ENCODE measurements around the gene UBAP1L.
A peak's percentile ranks its signal among the peaks of the same experiment; 100 is the strongest.

UBAP1L gene

DNA sequence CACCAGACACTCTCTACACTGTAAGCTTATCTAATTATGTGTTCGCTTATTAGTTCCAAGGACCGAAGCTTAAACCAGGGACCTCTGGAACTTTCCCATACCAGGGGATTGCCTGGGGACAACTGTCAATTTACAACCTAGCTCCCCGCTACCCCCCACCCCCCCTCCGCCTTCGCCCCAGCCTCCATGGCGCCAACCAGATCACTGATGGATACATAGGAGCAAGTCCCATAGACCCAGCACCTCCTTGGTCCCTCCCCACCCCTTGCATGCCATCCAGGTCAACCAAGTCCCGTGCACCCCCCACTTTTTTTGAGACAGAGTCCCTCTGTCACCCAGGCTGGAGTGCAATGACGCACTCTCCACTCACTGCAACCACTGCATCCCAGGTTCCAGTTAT is 19.5 kb upstream of the UBAP1L start:
- no peak overlapping the region; the same call in none of the 2 replicates for H3K4me3 ChIP-seq (ENCODE audit: control insufficient read depth, low read depth, low read length)
- TF ChIP-seq, protein P1, sequence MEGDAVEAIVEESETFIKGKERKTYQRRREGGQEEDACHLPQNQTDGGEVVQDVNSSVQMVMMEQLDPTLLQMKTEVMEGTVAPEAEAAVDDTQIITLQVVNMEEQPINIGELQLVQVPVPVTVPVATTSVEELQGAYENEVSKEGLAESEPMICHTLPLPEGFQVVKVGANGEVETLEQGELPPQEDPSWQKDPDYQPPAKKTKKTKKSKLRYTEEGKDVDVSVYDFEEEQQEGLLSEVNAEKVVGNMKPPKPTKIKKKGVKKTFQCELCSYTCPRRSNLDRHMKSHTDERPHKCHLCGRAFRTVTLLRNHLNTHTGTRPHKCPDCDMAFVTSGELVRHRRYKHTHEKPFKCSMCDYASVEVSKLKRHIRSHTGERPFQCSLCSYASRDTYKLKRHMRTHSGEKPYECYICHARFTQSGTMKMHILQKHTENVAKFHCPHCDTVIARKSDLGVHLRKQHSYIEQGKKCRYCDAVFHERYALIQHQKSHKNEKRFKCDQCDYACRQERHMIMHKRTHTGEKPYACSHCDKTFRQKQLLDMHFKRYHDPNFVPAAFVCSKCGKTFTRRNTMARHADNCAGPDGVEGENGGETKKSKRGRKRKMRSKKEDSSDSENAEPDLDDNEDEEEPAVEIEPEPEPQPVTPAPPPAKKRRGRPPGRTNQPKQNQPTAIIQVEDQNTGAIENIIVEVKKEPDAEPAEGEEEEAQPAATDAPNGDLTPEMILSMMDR (IDR thresholded peaks at IDR 0.05; ENCODE audit: control insufficient read depth, insufficient read depth, low read depth, low read length, missing control alignments): no peak
- no peak for DNase-seq (ENCODE audit: low read depth)

GRCh38 chr15:65133548-65134200 is 18.7 kb upstream of the UBAP1L start, which contains the start of gene PDCD7:
Gene PDCD7, minus strand, starts transcription at chr15:65133808. Its CDS starts 27 bp downstream, at chr15:65133781.
- H3K4me3 ChIP-seq (ENCODE audit: control insufficient read depth, low read depth, low read length): peak within 1 kb of the TSS; percentile 79
- DNase-seq (ENCODE audit: low read depth): peak; percentile 55
- TF ChIP-seq, protein P1 (IDR thresholded peaks at IDR 0.05; ENCODE audit: control insufficient read depth, insufficient read depth, low read depth, low read length, missing control alignments): no peak

DNA sequence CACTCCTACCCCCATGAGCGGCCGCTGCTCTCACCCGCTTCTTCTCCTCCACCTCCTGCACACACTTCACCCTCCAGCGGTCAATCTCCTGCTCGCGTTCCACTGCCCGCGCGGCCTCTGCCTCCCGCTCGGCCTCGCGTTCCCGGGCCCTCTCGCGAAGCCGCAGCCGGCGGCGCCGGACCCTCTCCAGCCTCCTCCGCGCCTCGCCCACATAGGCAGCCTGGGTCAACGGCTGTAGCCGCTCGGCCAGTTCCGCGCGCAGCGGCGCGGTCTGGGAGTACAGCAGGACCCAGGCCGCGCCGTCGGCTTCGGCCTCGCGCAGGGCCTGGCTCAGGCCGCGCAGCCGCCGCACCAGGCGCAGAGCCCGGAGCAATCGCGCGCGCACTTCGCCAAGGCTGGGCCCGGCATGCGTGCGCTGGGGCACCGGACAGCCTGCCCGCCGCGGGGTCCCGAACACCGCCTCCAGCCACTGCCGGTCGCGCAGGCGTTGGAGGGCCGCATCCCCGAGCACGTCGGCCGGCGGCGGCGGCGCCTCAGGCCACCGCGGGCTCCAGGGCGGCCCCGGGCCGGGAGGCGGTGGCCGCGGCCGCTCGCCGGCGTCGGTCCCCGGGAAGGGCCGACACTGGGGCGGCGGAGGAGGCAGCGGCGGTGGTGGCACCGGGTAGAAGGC is 18.0 kb upstream of the UBAP1L start:
- H3K4me3 ChIP-seq (ENCODE audit: control insufficient read depth, low read depth, low read length): peak overlapping the region; percentile 79
- TF ChIP-seq, protein P1 (IDR thresholded peaks at IDR 0.05; ENCODE audit: control insufficient read depth, insufficient read depth, low read depth, low read length, missing control alignments): no peak
- DNase-seq (ENCODE audit: low read depth): no peak

- TF ChIP-seq, protein P1 (IDR thresholded peaks at IDR 0.05; ENCODE audit: control insufficient read depth, insufficient read depth, low read depth, low read length, missing control alignments): no peak
- DNase-seq (ENCODE audit: low read depth): no peak
- no peak overlapping the region for H3K4me3 ChIP-seq (ENCODE audit: control insufficient read depth, low read depth, low read length)
Observed at GRCh38 chr15:65130941-65131340, 15.9 kb upstream of the UBAP1L start.

DNA sequence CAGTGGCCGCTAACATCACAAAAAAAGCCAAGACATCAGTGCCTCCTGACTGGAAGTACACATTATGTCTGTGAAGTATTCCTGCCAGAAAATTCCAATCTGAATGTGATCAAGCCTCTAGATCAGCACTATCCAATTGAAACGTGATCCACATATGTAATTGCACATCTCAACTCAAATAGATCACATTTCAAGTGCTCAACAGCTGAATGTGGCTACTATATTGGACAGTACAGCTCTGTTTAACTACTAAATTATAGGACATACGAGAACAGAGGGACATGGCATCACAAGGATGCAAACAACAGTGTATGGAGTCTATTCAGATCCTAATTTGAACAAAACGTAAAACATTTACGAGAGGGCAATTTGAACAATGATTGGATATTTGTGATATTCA is 542 bp upstream of the UBAP1L start:
- H3K4me3 ChIP-seq (ENCODE audit: control insufficient read depth, low read depth, low read length): no peak overlapping the region
- TF ChIP-seq, protein P1 (IDR thresholded peaks at IDR 0.05; ENCODE audit: control insufficient read depth, insufficient read depth, low read depth, low read length, missing control alignments): no peak
- no peak for DNase-seq (ENCODE audit: low read depth)

- TF ChIP-seq, protein P1 (IDR thresholded peaks at IDR 0.05; ENCODE audit: control insufficient read depth, insufficient read depth, low read depth, low read length, missing control alignments): no peak
- no peak overlapping the region for H3K4me3 ChIP-seq (ENCODE audit: control insufficient read depth, low read depth, low read length)
- no peak for DNase-seq (ENCODE audit: low read depth)
Observed at GRCh38 chr15:65110676-65111292, 4.2 kb downstream of the UBAP1L start.
